ENCODE data around the gene SLC16A9. TPM values are rescaled to one million over a fixed set of nuclear protein-coding genes. Genes with fewer than 3 reads are reported as not detected.

The SLC16A9 gene
- total and polyA plus RNA-seq, 12 donors: 129 to 382 (median 189) TPM

- Histone ChIP-seq H3K4me3 (no peak overlapping the region), H3K36me3 (replicated peaks in 1 of 2) (no peaks in the 10 kb centered on the region), H3K4me1 (replicated peaks in 1 of 2) (peaks cover 11 to 30% of the 10 kb centered on the region in 2 donors), H3K9me3 (replicated peaks in 1 of 3) (no peaks in the 10 kb centered on the region), H3K27ac (peak overlapping the region in 2 of 5 donors; percentile 9 to 15), H3K27me3 (no peaks in the 10 kb centered on the region)
- WGBS, 4 donors: 93 to 97% (median 95%) methylated on average over 2 of the region's 2 CpGs
- intact Hi-C loops (cut with DNase I): no loop called here
- no peak for DNase-seq
- TF ChIP-seq, protein P1, sequence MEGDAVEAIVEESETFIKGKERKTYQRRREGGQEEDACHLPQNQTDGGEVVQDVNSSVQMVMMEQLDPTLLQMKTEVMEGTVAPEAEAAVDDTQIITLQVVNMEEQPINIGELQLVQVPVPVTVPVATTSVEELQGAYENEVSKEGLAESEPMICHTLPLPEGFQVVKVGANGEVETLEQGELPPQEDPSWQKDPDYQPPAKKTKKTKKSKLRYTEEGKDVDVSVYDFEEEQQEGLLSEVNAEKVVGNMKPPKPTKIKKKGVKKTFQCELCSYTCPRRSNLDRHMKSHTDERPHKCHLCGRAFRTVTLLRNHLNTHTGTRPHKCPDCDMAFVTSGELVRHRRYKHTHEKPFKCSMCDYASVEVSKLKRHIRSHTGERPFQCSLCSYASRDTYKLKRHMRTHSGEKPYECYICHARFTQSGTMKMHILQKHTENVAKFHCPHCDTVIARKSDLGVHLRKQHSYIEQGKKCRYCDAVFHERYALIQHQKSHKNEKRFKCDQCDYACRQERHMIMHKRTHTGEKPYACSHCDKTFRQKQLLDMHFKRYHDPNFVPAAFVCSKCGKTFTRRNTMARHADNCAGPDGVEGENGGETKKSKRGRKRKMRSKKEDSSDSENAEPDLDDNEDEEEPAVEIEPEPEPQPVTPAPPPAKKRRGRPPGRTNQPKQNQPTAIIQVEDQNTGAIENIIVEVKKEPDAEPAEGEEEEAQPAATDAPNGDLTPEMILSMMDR (IDR thresholded peaks at IDR 0.05): no peak
- no peak for TF ChIP-seq POLR2A (IDR thresholded peaks at IDR 0.05)
Measured at GRCh38 chr10:59682986-59683937, 26.4 kb downstream of the SLC16A9 start.

GRCh38 chr10:59680199-59680598, 29.5 kb downstream of the SLC16A9 start:
- WGBS, 4 donors: 72 to 84% (median 78%) methylated on average over 1 of the region's 1 CpG
- DNase-seq: no peak

DNA sequence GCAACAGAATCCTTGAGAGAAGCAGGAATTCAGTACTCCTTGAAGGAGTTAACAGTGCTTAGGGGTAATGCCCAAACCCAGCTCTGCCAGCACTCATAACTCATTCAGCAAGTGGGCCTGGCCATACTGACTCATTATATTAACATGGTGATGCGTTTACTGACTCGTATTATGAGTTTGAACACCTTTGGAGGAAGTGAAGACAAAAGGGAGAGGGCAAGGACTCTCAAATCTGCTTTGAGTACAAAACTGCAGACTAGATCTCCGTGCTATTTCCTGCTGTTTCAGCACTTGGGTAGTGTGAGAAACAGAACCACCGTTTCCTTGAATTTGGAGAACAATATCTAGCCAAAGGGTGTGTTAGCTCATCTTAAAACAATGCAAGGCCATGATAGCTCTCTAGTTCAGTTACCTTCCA, 30.8 kb downstream of the SLC16A9 start:
- Histone ChIP-seq H3K36me3 (replicated peaks in 1 of 2) (no peaks in the 10 kb centered on the region), H3K9me3 (replicated peaks in 1 of 3) (no peaks in the 10 kb centered on the region), H3K4me1 (replicated peaks in 1 of 2) (peaks cover 16 to 71% of the 10 kb centered on the region in 2 donors), H3K27ac (peak overlapping the region in 4 of 5 donors; percentile 44 to 76 (median 61)), H3K4me3 (no peak overlapping the region), H3K27me3 (no peaks in the 10 kb centered on the region)
- DNase-seq: peak in 6 of 7 donors; percentile 31 to 70 (median 62)
- 15 to 29% (median 28%) methylated on average over 4 of the region's 4 CpGs for WGBS, 4 donors
- TF ChIP-seq, protein P1 (IDR thresholded peaks at IDR 0.05): no peak
- TF ChIP-seq POLR2A (IDR thresholded peaks at IDR 0.05): peak in 1 of 2 donors; percentile 6
- intact Hi-C loops (cut with DNase I): no loop called here

More at GRCh38 chr10:59680199-59680598, 29.5 kb downstream of the SLC16A9 start:
- TF ChIP-seq, protein P1 (IDR thresholded peaks at IDR 0.05): no peak
- no peak for TF ChIP-seq POLR2A (IDR thresholded peaks at IDR 0.05)
- intact Hi-C loops (cut with DNase I): no loop called here
- Histone ChIP-seq H3K27ac (peak overlapping the region in 3 of 5 donors; percentile 44 to 76 (median 63)), H3K4me3 (no peak overlapping the region), H3K27me3 (no peaks in the 10 kb centered on the region), H3K9me3 (replicated peaks in 1 of 3) (no peaks in the 10 kb centered on the region), H3K4me1 (replicated peaks in 1 of 2) (peaks cover 16 to 59% of the 10 kb centered on the region in 2 donors), H3K36me3 (replicated peaks in 1 of 2) (no peaks in the 10 kb centered on the region)

DNA sequence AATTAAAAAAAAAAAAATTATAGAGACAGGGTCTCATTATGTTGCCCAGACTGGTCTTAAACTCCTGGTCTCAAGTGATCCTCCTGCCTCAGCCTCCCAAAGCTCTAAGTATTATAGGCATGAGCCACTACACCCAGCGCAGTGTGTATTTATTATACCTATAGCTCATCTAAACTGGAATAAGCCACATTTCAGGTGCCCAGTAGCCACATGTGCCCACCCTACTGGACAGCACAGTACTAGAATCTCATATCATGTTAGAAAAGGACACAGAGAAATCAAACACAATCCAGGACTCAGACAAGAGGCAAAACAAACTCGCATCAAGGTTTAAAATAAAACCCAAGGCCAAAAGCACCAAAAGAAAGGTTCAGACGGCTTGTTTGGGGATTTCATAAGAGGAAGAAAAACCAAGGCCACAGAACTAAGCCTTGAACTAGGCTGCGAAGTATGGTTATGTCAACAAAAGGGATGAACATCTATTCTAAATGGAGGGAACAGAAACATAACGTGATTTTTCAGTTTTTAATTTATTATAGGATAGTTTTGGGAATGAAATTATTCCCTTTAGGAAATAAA, 32.3 kb downstream of the SLC16A9 start:
- DNase-seq: no peak
- no peaks in the 10 kb centered on the region for H3K9me3 ChIP-seq (replicated peaks in 1 of 3)
- H3K4me3 ChIP-seq: no peak overlapping the region
- intact Hi-C loops (cut with DNase I): no loop called here
- TF ChIP-seq, protein P1 (IDR thresholded peaks at IDR 0.05): no peak
- TF ChIP-seq POLR2A (IDR thresholded peaks at IDR 0.05): no peak
- peaks cover 0 to 11% of the 10 kb centered on the region in 2 donors for H3K36me3 ChIP-seq (replicated peaks in 1 of 2)
- WGBS, 4 donors: 42 to 54% (median 52%) methylated on average over 5 of the region's 5 CpGs
- no peaks in the 10 kb centered on the region for H3K27me3 ChIP-seq
- H3K27ac ChIP-seq: peak overlapping the region in 2 of 5 donors; percentile 50 to 59
- H3K4me1 ChIP-seq (replicated peaks in 1 of 2): peaks cover 16 to 75% of the 10 kb centered on the region in 2 donors
